Adrenal gland (tissue), 5 donors: ENCODE results near the gene BRF1.

Source experiments
- CTCF ChIP-seq, 6 experiments: fragments of 450-650 bp in 4 of 6; fragments of 200-600 bp in 2 of 6; sonication (generic) in 1 of 6; IDR thresholded peaks; 1 replicate in 5 of 6; 2 replicates in 1 of 6; pipeline versions ENCODE4 v1.5.1 to v1.8.0; 2016 to 2021; ENCODE audit warnings: antibody characterized with exemption in 6 of 6, mild to moderate bottlenecking in 2 of 6, moderate library complexity in 1 of 6
- POLR2A ChIP-seq, 2 donors: fragments of 450-650 bp; IDR thresholded peaks; one replicate each; pipeline ENCODE4 v1.6.1; 2017; ENCODE audit warnings: antibody characterized with exemption in 2 of 2, mild to moderate bottlenecking in 2 of 2, moderate library complexity in 1 of 2
- donor health status: DM: no; HTN: no; CAD: no.

DNA sequence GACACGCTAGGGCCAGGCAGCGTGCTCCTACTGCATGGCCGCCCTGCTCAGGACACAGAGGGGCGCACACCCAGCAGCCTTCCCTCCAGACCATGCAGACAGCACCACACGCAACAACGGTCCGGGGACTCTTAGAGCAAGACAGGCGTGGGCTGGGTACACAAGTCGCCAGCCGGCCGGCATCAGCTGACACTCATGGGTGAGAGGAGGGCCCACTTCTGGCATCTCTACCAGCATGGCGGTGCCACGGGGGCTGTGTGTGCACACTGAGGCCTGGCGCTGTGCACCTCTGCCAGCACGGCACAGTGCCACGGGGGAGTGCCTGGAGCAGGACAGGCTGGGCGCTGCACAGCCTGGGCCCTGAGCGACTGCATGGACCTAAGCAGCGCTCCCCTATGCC is 59.2 kb downstream of the BRF1 start:
- no peak for TF ChIP-seq POLR2A (IDR thresholded peaks at IDR 0.05)
- TF ChIP-seq CTCF (IDR thresholded peaks at IDR 0.05): no peak
